Measurements from ENCODE around the gene ANKDD1A. TPM values are rescaled to one million over a fixed set of nuclear protein-coding genes. Genes with fewer than 3 reads are reported as not detected.

The ANKDD1A gene
- total RNA-seq, 1 donor from 2014 or later: 17.7 TPM

DNA sequence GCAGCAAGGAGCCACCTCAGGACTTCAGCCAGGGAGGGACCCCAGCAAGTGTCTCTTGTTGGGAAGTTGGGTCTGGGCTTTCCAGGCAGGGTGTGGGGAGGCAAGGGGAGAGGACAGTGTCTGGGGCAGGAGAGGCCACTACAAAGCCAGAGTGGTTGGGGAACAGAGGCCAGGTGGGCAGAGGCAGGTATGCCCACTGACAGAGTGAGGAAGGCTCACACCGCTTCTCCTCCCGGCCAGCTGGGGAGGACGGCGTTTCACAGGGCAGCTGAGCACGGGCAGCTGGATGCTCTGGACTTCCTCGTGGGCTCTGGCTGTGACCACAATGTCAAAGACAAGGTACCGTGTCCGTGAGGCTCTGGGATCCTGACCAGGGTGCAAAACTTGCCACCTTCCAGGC, 15.0 kb downstream of the ANKDD1A start:
- H3K4me1 ChIP-seq: no peaks in the 10 kb centered on the region
- TF ChIP-seq, protein P1, sequence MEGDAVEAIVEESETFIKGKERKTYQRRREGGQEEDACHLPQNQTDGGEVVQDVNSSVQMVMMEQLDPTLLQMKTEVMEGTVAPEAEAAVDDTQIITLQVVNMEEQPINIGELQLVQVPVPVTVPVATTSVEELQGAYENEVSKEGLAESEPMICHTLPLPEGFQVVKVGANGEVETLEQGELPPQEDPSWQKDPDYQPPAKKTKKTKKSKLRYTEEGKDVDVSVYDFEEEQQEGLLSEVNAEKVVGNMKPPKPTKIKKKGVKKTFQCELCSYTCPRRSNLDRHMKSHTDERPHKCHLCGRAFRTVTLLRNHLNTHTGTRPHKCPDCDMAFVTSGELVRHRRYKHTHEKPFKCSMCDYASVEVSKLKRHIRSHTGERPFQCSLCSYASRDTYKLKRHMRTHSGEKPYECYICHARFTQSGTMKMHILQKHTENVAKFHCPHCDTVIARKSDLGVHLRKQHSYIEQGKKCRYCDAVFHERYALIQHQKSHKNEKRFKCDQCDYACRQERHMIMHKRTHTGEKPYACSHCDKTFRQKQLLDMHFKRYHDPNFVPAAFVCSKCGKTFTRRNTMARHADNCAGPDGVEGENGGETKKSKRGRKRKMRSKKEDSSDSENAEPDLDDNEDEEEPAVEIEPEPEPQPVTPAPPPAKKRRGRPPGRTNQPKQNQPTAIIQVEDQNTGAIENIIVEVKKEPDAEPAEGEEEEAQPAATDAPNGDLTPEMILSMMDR (IDR thresholded peaks at IDR 0.05): no peak
- TF ChIP-seq POLR2AphosphoS5 (IDR thresholded peaks at IDR 0.05; ENCODE audit: insufficient read depth in 1 of 2, low read depth in 1 of 2) (no peak), POLR2A (IDR thresholded peaks at IDR 0.05) (no peak)
- no peak overlapping the region for H3K27ac ChIP-seq
- H3K4me3 ChIP-seq: no peak overlapping the region
- H3K27me3 ChIP-seq: no peaks in the 10 kb centered on the region
- intact Hi-C loops (cut with DNase I): no loop called here
- peaks cover 0 to 5% of the 10 kb centered on the region in 2 donors for H3K36me3 ChIP-seq
- no peak for DNase-seq (ENCODE audit: extremely low spot score in 2 of 2)
- no peaks in the 10 kb centered on the region for H3K9me3 ChIP-seq

DNA sequence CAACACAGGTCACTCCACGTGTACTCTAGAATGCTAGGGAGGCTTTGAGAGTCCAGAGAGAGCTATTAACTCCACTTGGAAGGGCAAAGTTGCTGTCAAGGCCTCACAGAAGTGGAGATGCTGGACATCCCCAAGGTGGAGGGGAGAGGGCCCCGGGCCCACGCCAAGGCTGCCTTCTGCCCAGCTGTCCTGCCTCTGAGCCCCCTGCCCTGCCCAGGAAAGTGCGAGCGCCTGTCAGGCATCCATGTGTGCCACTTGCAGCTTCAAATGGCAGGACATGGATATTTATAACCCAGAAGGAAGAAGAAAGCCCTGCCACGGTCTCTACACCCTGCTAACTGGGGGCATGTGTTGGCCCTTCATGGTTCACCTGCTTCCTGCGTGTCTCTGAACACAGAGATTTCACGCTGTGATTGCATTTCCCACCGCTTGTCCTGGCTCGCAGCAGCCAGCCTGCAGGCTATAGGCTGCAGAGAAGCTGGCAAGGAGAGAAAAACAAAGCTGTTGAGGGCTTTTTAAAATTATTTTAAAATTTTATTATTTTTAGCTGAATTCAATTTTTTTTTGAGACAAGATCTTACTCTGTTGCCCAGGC, 17.0 kb downstream of the ANKDD1A start:
- TF ChIP-seq, protein P1 (IDR thresholded peaks at IDR 0.05): no peak
- TF ChIP-seq POLR2AphosphoS5 (IDR thresholded peaks at IDR 0.05; ENCODE audit: insufficient read depth in 1 of 2, low read depth in 1 of 2) (no peak), POLR2A (IDR thresholded peaks at IDR 0.05) (no peak)
- peak in 1 of 2 donors; percentile 67 for DNase-seq (ENCODE audit: extremely low spot score in 2 of 2)

DNA sequence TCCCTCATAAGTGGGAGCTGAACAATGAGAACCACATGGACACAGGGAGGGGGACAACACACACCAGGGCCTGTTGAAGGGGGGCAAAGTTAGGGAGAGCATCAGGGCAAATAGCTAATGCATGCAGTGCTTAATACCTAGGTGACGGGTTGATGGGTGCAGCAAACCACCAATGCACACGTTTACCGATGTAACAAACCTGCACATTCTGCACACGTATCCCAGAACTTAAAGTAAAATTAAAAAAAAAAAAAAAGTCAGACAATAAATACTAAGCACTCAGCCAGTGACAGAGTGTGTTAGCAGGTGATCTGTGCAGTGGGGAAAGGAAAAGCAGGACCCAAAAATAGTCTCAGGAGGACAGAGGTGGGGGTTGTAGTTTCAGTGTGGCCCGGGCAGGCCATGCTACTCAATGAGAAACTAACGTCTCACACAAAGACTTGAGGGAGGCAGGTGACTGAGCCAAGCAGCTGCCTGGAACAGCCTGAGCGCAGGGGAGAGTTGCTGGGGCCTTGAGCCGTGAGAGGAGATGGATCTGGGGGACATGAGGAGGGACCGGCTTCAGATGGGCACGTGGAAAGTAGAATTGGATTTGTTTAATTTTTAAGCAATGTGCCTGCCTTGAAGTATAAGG, 18.4 kb downstream of the ANKDD1A start:
- H3K9me3 ChIP-seq: no peaks in the 10 kb centered on the region
- intact Hi-C loops (cut with DNase I): no loop called here
- H3K4me3 ChIP-seq: no peak overlapping the region
- DNase-seq (ENCODE audit: extremely low spot score in 2 of 2): peak; percentile 49 to 61
- TF ChIP-seq, protein P1 (IDR thresholded peaks at IDR 0.05): no peak
- no peak for TF ChIP-seq POLR2AphosphoS5 (IDR thresholded peaks at IDR 0.05; ENCODE audit: insufficient read depth in 1 of 2, low read depth in 1 of 2)
- no peak for TF ChIP-seq POLR2A (IDR thresholded peaks at IDR 0.05)
- no peaks in the 10 kb centered on the region for H3K27me3 ChIP-seq
- no peak overlapping the region for H3K27ac ChIP-seq
- H3K36me3 ChIP-seq: peaks cover 0 to 12% of the 10 kb centered on the region in 2 donors
- H3K4me1 ChIP-seq: no peaks in the 10 kb centered on the region

More for the DNA sequence above, 17.0 kb downstream of the ANKDD1A start:
- Histone ChIP-seq H3K4me3 (no peak overlapping the region), H3K36me3 (peaks cover 0 to 12% of the 10 kb centered on the region in 2 donors), H3K27me3 (no peaks in the 10 kb centered on the region), H3K9me3 (no peaks in the 10 kb centered on the region), H3K27ac (no peak overlapping the region), H3K4me1 (no peaks in the 10 kb centered on the region)
- intact Hi-C loops (cut with DNase I): no loop called here

DNA sequence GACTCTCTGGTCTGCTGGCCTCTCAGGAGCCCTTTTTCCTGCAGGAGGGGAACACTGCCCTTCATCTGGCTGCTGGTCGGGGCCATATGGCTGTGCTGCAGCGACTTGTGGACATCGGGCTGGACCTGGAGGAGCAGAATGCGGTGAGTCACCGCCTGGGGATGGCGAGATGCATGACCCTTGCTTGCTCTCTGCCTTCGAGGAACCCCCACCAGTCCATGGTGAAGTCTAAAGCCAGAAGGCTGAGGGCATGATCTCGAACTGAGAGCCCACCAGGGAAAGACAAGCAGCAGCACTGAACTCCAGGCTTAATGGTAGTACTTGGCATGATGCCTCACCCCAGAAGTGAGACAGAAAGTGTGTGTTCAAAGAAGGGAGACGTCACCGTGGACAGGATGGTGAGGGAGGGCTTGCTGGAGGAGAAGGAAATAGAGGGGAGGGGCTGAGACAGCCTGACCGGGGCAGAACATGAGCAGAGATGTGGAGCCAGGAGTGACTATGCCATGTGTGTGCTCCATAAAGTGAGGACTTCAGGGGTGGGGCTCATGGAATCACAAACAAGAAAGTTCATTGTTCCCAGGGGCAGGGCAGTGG, 19.2 kb downstream of the ANKDD1A start:
- intact Hi-C loops (cut with DNase I): no loop called here
- H3K36me3 ChIP-seq: peaks cover 0 to 12% of the 10 kb centered on the region in 2 donors

More for the DNA sequence above, 19.2 kb downstream of the ANKDD1A start:
- no peak overlapping the region for H3K27ac ChIP-seq
- TF ChIP-seq, protein P1 (IDR thresholded peaks at IDR 0.05): no peak
- TF ChIP-seq POLR2AphosphoS5 (IDR thresholded peaks at IDR 0.05; ENCODE audit: insufficient read depth in 1 of 2, low read depth in 1 of 2): no peak
- TF ChIP-seq POLR2A (IDR thresholded peaks at IDR 0.05): no peak
- no peaks in the 10 kb centered on the region for H3K9me3 ChIP-seq
- H3K4me3 ChIP-seq: no peak overlapping the region
- H3K27me3 ChIP-seq: no peaks in the 10 kb centered on the region
- peak in 1 of 2 donors; percentile 70 for DNase-seq (ENCODE audit: extremely low spot score in 2 of 2)
- no peaks in the 10 kb centered on the region for H3K4me1 ChIP-seq

Data from vagina (tissue), 2 donors.